Endodermal cell (in vitro differentiated cells): ENCODE results near the gene ARHGAP33. TPM values are rescaled to one million over a fixed set of nuclear protein-coding genes. Genes with fewer than 3 reads are reported as not detected.

ENCODE experiments used
- DNase-seq: peaks from one replicate; pipeline ENCODE4 v3.0.0-alpha.2; 2017
- H3K27ac ChIP-seq: 2 replicates; pipeline ENCODE4 v1.5.1; 2013; ENCODE audit warnings: mild to moderate bottlenecking, low read depth, low read length, moderate library complexity
- H3K27me3 ChIP-seq: 2 replicates; pipeline ENCODE4 v1.6.1; 2013; ENCODE audit warnings: mild to moderate bottlenecking, low read length, moderate library complexity; ENCODE audit not compliant: insufficient read depth, control insufficient read depth, poor library complexity, severe bottlenecking
- H3K36me3 ChIP-seq: 2 replicates; pipeline ENCODE4 v1.7.0; 2013; ENCODE audit warnings: mild to moderate bottlenecking, low read length, moderate library complexity; ENCODE audit not compliant: control insufficient read depth, insufficient read depth
- H3K4me1 ChIP-seq: one replicate; pipeline ENCODE4 v1.7.0; 2013; ENCODE audit warnings: low read length; ENCODE audit not compliant: control insufficient read depth, insufficient read depth
- H3K4me3 ChIP-seq: 2 replicates; pipeline ENCODE4 v1.5.1; 2013; ENCODE audit warnings: mild to moderate bottlenecking, low read length, moderate library complexity
- H3K9ac ChIP-seq: 2 replicates; pipeline ENCODE4 v1.6.1; 2013; ENCODE audit warnings: mild to moderate bottlenecking, low read length, moderate library complexity; ENCODE audit not compliant: poor library complexity, severe bottlenecking; ENCODE audit errors: extremely low read depth
- H3K9me3 ChIP-seq: 2 replicates; pipeline ENCODE4 v1.6.1; 2013; ENCODE audit warnings: mild to moderate bottlenecking, low read length, moderate library complexity; ENCODE audit not compliant: control insufficient read depth
- H3K27ac Mint-ChIP-seq: 2 replicates; pipeline ENCODE4 v1.8.0; 2020; ENCODE audit warnings: mixed read lengths
- H3K27me3 Mint-ChIP-seq: 2 replicates; pipeline ENCODE4 v1.8.0; 2021; ENCODE audit warnings: mild to moderate bottlenecking, mixed read lengths; ENCODE audit not compliant: insufficient read depth
- H3K36me3 Mint-ChIP-seq: 2 replicates; pipeline ENCODE4 v1.8.0; 2020; ENCODE audit warnings: low read depth, mixed read lengths
- H3K4me1 Mint-ChIP-seq: 2 replicates; pipeline ENCODE4 v1.8.0; 2020; ENCODE audit warnings: mixed read lengths
- H3K4me3 Mint-ChIP-seq: 2 replicates; pipeline ENCODE4 v1.8.0; 2020; ENCODE audit warnings: mild to moderate bottlenecking, moderate library complexity, mixed read lengths
- H3K9me3 Mint-ChIP-seq: 2 replicates; pipeline ENCODE4 v1.8.0; 2020; ENCODE audit warnings: mild to moderate bottlenecking, mixed read lengths
- CTCF ChIP-seq: fragments of 200-600 bp; sonication (generic); conservative IDR thresholded peaks from 2 replicates; pipeline ENCODE4 v1.5.0; 2021; ENCODE audit warnings: antibody characterized with exemption, mild to moderate bottlenecking
- WGBS, 2 experiments: methylation state at CpG; one replicate each; pipeline versions ENCODE4 v1.1.5 to v1.1.7; 2013; ENCODE audit warnings: missing lambda C conversion rate in 2 of 2, mixed read lengths in 1 of 2; ENCODE audit not compliant: insufficient coverage in 1 of 2, insufficient read length in 1 of 2; 5-methylcytosine and 5-hydroxymethylcytosine counted together
- total RNA-seq, 2 donors: library from RNA; stranded (reverse); fragmentation: NEBNext Ultra II Directional in 1 of 2; extraction: Animal tissue kit (Norgen Biotek cat#: 25700) in 1 of 2; gene quantifications; 2 replicates in 1 of 2; 3 replicates in 1 of 2; pipeline ENCODE4 v1.2.1, GENCODE V29; 2021

The ARHGAP33 gene
- total RNA-seq, 2 donors from 2014 or later, result 12.7 to 15.0 TPM

DNA sequence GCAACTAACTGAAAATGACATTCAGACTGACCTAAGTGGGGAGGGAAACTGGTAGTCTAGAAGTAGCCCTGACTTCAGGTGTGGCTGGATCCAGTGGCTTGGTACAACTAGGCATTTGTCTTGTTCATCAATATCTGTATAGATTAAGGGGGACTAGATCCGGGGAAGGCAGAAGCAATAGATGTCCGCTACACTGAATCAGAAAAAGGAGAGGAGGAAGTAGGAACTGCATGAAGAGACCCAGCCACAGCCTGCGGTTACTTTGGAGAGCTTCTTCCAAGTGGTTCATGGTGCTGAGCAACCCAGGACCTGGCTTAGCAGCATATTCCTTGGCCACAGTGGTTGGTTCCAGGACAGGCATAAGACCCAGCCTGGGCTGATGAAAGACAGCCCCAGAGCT is 47.2 kb downstream of the ARHGAP33 start:
- H3K36me3 ChIP-seq, result no peaks in the 10 kb centered on the region
- no peak for TF ChIP-seq CTCF
- no peak overlapping the region for H3K4me3 ChIP-seq
- H3K9ac ChIP-seq, result no peak overlapping the region
- 86 to 87% methylated on average over 3 of the region's 3 CpGs for WGBS, 2 experiments
- peaks cover 12% of the 10 kb centered on the region for H3K27me3 ChIP-seq
- Mint-ChIP-seq H3K27ac (no peak overlapping the region), H3K4me1 (no peaks in the 10 kb centered on the region), H3K27me3 (peaks cover 4% of the 10 kb centered on the region), H3K4me3 (no peak overlapping the region), H3K9me3 (no peaks in the 10 kb centered on the region), H3K36me3 (no peaks in the 10 kb centered on the region)
- no peak for DNase-seq
- no peaks in the 10 kb centered on the region for H3K9me3 ChIP-seq
- H3K4me1 ChIP-seq, result no peaks in the 10 kb centered on the region
- H3K27ac ChIP-seq, result no peak overlapping the region

GRCh38 chr19:35824150-35824549 is 48.8 kb downstream of the ARHGAP33 start:
- Mint-ChIP-seq H3K27me3 (peaks cover 4% of the 10 kb centered on the region), H3K4me3 (no peak overlapping the region), H3K9me3 (no peaks in the 10 kb centered on the region), H3K4me1 (no peaks in the 10 kb centered on the region), H3K36me3 (no peaks in the 10 kb centered on the region), H3K27ac (no peak overlapping the region)
- H3K36me3 ChIP-seq, result no peaks in the 10 kb centered on the region
- H3K9me3 ChIP-seq, result no peaks in the 10 kb centered on the region
- H3K4me1 ChIP-seq, result no peaks in the 10 kb centered on the region
- 91 to 94% methylated on average over 4 to 5 of the region's 5 CpGs for WGBS, 2 experiments
- no peak for DNase-seq
- no peak overlapping the region for H3K4me3 ChIP-seq
- H3K27ac ChIP-seq, result no peak overlapping the region
- no peak for TF ChIP-seq CTCF
- no peak overlapping the region for H3K9ac ChIP-seq
- H3K27me3 ChIP-seq, result peaks cover 12% of the 10 kb centered on the region

DNA sequence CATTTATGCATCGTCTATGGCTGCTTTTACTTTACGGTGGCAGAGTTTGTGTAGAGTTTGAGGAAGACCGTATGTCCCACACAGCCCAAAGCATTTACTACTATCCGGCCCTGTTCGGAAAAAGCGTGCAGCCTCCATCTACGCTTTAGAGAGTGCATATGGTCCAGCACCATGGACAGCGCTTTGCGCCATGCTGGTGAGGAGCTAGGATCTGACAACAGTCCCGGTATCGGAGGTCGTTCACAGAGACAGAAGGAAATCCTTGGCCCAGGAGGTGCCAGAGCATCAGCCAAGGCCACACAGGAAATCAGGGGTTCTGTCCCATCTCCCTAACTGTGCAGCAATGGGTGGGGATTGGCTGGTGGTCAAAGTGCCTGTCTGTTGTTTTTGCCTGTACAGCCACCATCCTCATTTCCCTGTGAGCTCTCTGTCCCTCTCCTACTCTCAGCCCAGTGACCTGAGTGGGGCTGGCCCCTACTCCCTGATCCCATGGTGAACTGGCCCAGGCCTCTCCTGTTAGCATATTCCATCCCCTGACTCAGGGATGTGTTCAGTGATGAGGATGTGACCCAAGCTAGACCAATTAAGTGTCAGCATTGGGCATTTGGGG is 53.4 kb downstream of the ARHGAP33 start:
- Mint-ChIP-seq H3K4me1 (no peaks in the 10 kb centered on the region), H3K9me3 (no peaks in the 10 kb centered on the region), H3K36me3 (no peaks in the 10 kb centered on the region), H3K4me3 (no peak overlapping the region), H3K27ac (no peak overlapping the region), H3K27me3 (peaks cover 24% of the 10 kb centered on the region)
- Histone ChIP-seq H3K4me1 (no peaks in the 10 kb centered on the region), H3K4me3 (no peak overlapping the region), H3K9me3 (no peaks in the 10 kb centered on the region), H3K36me3 (no peaks in the 10 kb centered on the region), H3K9ac (no peak overlapping the region), H3K27ac (no peak overlapping the region), H3K27me3 (peaks cover 43% of the 10 kb centered on the region)
- 21 to 28% methylated on average over 5 to 12 of the region's 12 CpGs for WGBS, 2 experiments
- peak; percentile 93 for DNase-seq
- TF ChIP-seq CTCF, result no peak
